Caco-2 (cell line): ENCODE data around the gene RIPK3. TPM values are rescaled to one million over a fixed set of nuclear protein-coding genes. Genes with fewer than 3 reads are reported as not detected.
A peak's percentile ranks its signal among the peaks of the same experiment; 100 is the strongest.

Experiments
- BruUV-seq: library from RNA; stranded (reverse); fragments of 400-500 nt; replicated peaks from 2 replicates; lab custom pipeline; 2021; lab: Mats Ljungman, UMichigan
- CTCF ChIA-PET: fragments of 300-600 bp; sonication (Branson Sonifier 250); formaldehyde crosslinking; loops from one replicate; lab custom pipeline; 2022; ENCODE audit warnings: antibody characterized with exemption; lab: Charles Lee
- POLR2A ChIA-PET: fragments of 300-600 bp; sonication (Branson Sonifier 250); formaldehyde crosslinking; loops from one replicate; lab custom pipeline; 2022; ENCODE audit warnings: antibody characterized with exemption; lab: Charles Lee
- DNase-seq, 2 experiments: peaks; one replicate each; pipeline versions ENCODE4 v3.0.0 to v3.0.0-alpha.2; 2020 to 2022
- H3K27me3 ChIP-seq: replicated peaks from 2 replicates; pipeline ENCODE4 v1.6.0; 2011; ENCODE audit warnings: low read length; ENCODE audit not compliant: control insufficient read depth, insufficient read depth
- H3K36me3 ChIP-seq: 2 replicates; pipeline ENCODE4 v1.5.1; 2011; ENCODE audit warnings: low read length; ENCODE audit not compliant: control insufficient read depth, insufficient read depth
- H3K4me1 ChIP-seq: fragments of 250-450 bp; sonication (Bioruptor Pico); 2 replicates; pipeline ENCODE4 v1.5.1; 2020; ENCODE audit warnings: mild to moderate bottlenecking
- H3K4me3 ChIP-seq: 2 replicates; pipeline ENCODE4 v1.5.1; 2011; ENCODE audit warnings: low read depth, mild to moderate bottlenecking, control low read depth, low read length
- H3K9me3 ChIP-seq: fragments of 250-450 bp; sonication (Bioruptor Pico); 2 replicates; pipeline ENCODE4 v1.5.1; 2020; ENCODE audit warnings: mild to moderate bottlenecking, moderate library complexity
- H3K27ac Mint-ChIP-seq: one replicate; pipeline ENCODE4 v1.8.0; 2022; ENCODE audit warnings: mixed read lengths; ENCODE audit not compliant: unreplicated experiment
- H3K27me3 Mint-ChIP-seq: one replicate; pipeline ENCODE4 v1.8.0; 2022; ENCODE audit warnings: mixed read lengths; ENCODE audit not compliant: insufficient read depth, unreplicated experiment
- H3K36me3 Mint-ChIP-seq: one replicate; pipeline ENCODE4 v1.8.0; 2022; ENCODE audit warnings: mild to moderate bottlenecking, mixed read lengths; ENCODE audit not compliant: insufficient read depth, unreplicated experiment
- H3K4me1 Mint-ChIP-seq: one replicate; pipeline ENCODE4 v1.8.0; 2022; ENCODE audit warnings: low read depth, mixed read lengths; ENCODE audit not compliant: unreplicated experiment
- H3K4me3 Mint-ChIP-seq: one replicate; pipeline ENCODE4 v1.8.0; 2022; ENCODE audit warnings: mild to moderate bottlenecking, moderate library complexity, mixed read lengths; ENCODE audit not compliant: unreplicated experiment
- H3K9me3 Mint-ChIP-seq: one replicate; pipeline ENCODE4 v1.8.0; 2022; ENCODE audit warnings: mixed read lengths; ENCODE audit not compliant: unreplicated experiment
- intact Hi-C: fragments of 100-400 bp; cut with micrococcal nuclease; formaldehyde crosslinking; loops from one replicate; pipeline ENCODE4 v1.10.0; 2022; ENCODE audit not compliant: unreplicated experiment
- total RNA-seq: library from RNA; stranded (reverse); gene quantifications from 2 replicates; pipeline ENCODE4 v1.2.3, GENCODE V29; 2022
- TF ChIP-seq, protein P1 (sequence below), 2 experiments: fragments of 200-600 bp in 1 of 2; IDR thresholded peaks; 1 replicate in 1 of 2; 2 replicates in 1 of 2; pipeline versions ENCODE4 v1.5.1 to v1.8.0; 2011 to 2022; ENCODE audit warnings: antibody characterized with exemption in 1 of 2, control low read depth in 1 of 2, inconsistent platforms in 1 of 2, low read depth in 1 of 2, low read length in 1 of 2, mild to moderate bottlenecking in 1 of 2, moderate library complexity in 1 of 2; ENCODE audit not compliant: insufficient read depth in 1 of 2, severe bottlenecking in 1 of 2, unreplicated experiment in 1 of 2

RIPK3 gene
- total RNA-seq, 1 experiment from 2014 or later: 1.5 TPM

DNA sequence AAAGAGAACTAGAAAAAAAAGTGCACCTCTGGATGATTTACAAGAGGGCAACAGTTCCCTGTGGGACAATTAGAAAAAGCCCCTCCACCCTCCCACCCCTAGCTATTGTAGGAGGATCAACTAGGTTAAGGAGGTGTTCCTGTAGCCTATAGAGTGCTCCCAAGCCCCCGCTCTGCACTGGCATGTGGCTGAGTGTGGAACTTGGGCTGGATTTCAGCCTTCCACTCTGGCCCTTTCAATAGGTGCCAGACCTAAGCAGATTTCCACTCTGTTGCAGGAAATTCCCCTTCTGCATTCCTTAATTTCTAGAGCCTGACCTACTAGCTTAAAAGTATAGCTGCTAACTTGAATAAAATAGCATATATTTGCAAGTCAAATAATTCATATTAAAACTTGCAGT lies 31.0 kb upstream of the RIPK3 start:
- intact Hi-C loops: no loop called here
- no peak overlapping the region for H3K4me3 Mint-ChIP-seq
- no TSS peak for BruUV-seq
- no peaks in the 10 kb centered on the region for H3K27me3 ChIP-seq
- H3K27me3 Mint-ChIP-seq: no peaks in the 10 kb centered on the region
- H3K36me3 ChIP-seq: no peaks in the 10 kb centered on the region
- H3K9me3 Mint-ChIP-seq: no peaks in the 10 kb centered on the region
- H3K36me3 Mint-ChIP-seq: no peaks in the 10 kb centered on the region
- peaks cover 4% of the 10 kb centered on the region; the same call in 1 of the 2 replicates for H3K4me1 ChIP-seq
- TF ChIP-seq, protein P1, sequence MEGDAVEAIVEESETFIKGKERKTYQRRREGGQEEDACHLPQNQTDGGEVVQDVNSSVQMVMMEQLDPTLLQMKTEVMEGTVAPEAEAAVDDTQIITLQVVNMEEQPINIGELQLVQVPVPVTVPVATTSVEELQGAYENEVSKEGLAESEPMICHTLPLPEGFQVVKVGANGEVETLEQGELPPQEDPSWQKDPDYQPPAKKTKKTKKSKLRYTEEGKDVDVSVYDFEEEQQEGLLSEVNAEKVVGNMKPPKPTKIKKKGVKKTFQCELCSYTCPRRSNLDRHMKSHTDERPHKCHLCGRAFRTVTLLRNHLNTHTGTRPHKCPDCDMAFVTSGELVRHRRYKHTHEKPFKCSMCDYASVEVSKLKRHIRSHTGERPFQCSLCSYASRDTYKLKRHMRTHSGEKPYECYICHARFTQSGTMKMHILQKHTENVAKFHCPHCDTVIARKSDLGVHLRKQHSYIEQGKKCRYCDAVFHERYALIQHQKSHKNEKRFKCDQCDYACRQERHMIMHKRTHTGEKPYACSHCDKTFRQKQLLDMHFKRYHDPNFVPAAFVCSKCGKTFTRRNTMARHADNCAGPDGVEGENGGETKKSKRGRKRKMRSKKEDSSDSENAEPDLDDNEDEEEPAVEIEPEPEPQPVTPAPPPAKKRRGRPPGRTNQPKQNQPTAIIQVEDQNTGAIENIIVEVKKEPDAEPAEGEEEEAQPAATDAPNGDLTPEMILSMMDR (IDR thresholded peaks at IDR 0.05; ENCODE audit: insufficient read depth in 1 of 2, low read depth in 1 of 2, low read length in 1 of 2, severe bottlenecking in 1 of 2, unreplicated experiment in 1 of 2): no peak
- POLR2A ChIA-PET: interaction anchor here (0.6 kb wide), 1 partner anchor 1847 kb away, joined by 3 read pairs; no protein-coding TSS in a partner anchor
- no peak for DNase-seq
- H3K9me3 ChIP-seq: no peaks in the 10 kb centered on the region
- no peak overlapping the region for H3K27ac Mint-ChIP-seq
- CTCF ChIA-PET: interaction anchor here (1.4 to 3.6 kb wide), 2 partner anchors 24 to 61 kb away, joined by 6 to 14 read pairs; no protein-coding TSS in a partner anchor
- H3K4me1 Mint-ChIP-seq: peaks cover 5% of the 10 kb centered on the region
- H3K4me3 ChIP-seq: no peak overlapping the region

DNA sequence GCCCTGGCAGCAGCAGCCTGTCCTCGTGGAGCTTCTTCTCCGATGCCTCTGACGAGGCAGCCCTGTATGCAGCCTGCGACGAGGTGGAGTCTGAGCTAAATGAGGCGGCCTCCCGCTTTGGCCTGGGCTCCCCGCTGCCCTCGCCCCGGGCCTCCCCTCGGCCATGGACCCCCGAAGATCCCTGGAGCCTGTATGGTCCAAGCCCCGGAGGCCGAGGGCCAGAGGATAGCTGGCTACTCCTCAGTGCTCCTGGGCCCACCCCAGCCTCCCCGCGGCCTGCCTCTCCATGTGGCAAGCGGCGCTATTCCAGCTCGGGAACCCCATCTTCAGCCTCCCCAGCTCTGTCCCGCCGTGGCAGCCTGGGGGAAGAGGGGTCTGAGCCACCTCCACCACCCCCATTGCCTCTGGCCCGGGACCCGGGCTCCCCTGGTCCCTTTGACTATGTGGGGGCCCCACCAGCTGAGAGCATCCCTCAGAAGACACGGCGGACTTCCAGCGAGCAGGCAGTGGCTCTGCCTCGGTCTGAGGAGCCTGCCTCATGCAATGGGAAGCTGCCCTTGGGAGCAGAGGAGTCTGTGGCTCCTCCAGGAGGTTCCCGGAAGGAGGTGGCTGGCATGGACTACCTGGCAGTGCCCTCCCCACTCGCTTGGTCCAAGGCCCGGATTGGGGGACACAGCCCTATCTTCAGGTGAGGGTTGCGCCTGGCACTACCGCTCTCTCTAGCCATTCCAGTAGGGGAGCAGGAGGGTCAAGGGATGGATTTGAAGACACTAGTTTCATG lies 30.3 kb upstream of the RIPK3 start:
- CTCF ChIA-PET: interaction anchor here (3.6 kb wide), 1 partner anchor 62 kb away, joined by 14 read pairs; no protein-coding TSS in a partner anchor
- no peak overlapping the region for H3K4me3 Mint-ChIP-seq
- intact Hi-C loops: no loop called here

DNA sequence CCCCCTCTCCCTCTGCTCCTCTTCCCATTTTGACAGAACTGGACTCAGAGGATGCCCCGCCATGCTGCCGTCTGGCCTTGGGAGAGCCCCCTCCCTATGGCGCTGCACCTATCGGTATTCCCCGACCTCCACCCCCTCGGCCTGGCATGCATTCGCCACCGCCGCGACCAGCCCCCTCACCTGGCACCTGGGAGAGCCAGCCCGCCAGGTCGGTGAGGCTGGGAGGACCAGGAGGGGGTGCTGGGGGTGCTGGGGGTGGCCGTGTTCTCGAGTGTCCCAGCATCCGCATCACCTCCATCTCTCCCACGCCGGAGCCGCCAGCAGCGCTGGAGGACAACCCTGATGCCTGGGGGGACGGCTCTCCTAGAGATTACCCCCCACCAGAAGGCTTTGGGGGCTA lies 29.7 kb upstream of the RIPK3 start:
- ChIA-PET CTCF (interaction anchor here (3.6 kb wide), 1 partner anchor 62 kb away, joined by 14 read pairs; no protein-coding TSS in a partner anchor), POLR2A (no interaction called here)
- no peak for DNase-seq
- Mint-ChIP-seq H3K27ac (no peak overlapping the region), H3K4me3 (peak overlapping the region; percentile 6), H3K36me3 (no peaks in the 10 kb centered on the region), H3K4me1 (peaks cover 13% of the 10 kb centered on the region), H3K27me3 (no peaks in the 10 kb centered on the region), H3K9me3 (no peaks in the 10 kb centered on the region)
- intact Hi-C loops: no loop called here
- BruUV-seq: no TSS peak
- no peaks in the 10 kb centered on the region for H3K36me3 ChIP-seq
- H3K27me3 ChIP-seq: no peaks in the 10 kb centered on the region
- no peak overlapping the region for H3K4me3 ChIP-seq
- TF ChIP-seq, protein P1 (IDR thresholded peaks at IDR 0.05; ENCODE audit: insufficient read depth in 1 of 2, low read depth in 1 of 2, low read length in 1 of 2, severe bottlenecking in 1 of 2, unreplicated experiment in 1 of 2): no peak
- no peaks in the 10 kb centered on the region for H3K9me3 ChIP-seq
- H3K4me1 ChIP-seq: peaks cover 4% of the 10 kb centered on the region; the same call in 1 of the 2 replicates

More for the DNA sequence above, 30.3 kb upstream of the RIPK3 start:
- Histone ChIP-seq H3K4me1 (peaks cover 4% of the 10 kb centered on the region; the same call in 1 of the 2 replicates), H3K4me3 (no peak overlapping the region), H3K36me3 (no peaks in the 10 kb centered on the region), H3K9me3 (no peaks in the 10 kb centered on the region), H3K27me3 (no peaks in the 10 kb centered on the region)
- POLR2A ChIA-PET: interaction anchor here (0.6 kb wide), 1 partner anchor 1846 kb away, joined by 3 read pairs; no protein-coding TSS in a partner anchor
- no peaks in the 10 kb centered on the region for H3K9me3 Mint-ChIP-seq
- no peaks in the 10 kb centered on the region for H3K36me3 Mint-ChIP-seq
- no peak for DNase-seq
- TF ChIP-seq, protein P1 (IDR thresholded peaks at IDR 0.05; ENCODE audit: insufficient read depth in 1 of 2, low read depth in 1 of 2, low read length in 1 of 2, severe bottlenecking in 1 of 2, unreplicated experiment in 1 of 2): no peak
- peaks cover 12% of the 10 kb centered on the region for H3K4me1 Mint-ChIP-seq
- H3K27ac Mint-ChIP-seq: no peak overlapping the region
- no peaks in the 10 kb centered on the region for H3K27me3 Mint-ChIP-seq
- no TSS peak for BruUV-seq
